HL-60 (cell line): ENCODE data around the gene NUDC.

Source experiments
- POLR2AphosphoS5 ChIP-seq: IDR thresholded peaks from 2 replicates; pipeline ENCODE4 v1.6.1; 2012; ENCODE audit warnings: low read depth
- REST ChIP-seq: IDR thresholded peaks from 2 replicates; pipeline ENCODE4 v1.6.1; 2012; ENCODE audit warnings: low read depth; ENCODE audit not compliant: insufficient replicate concordance
- TF ChIP-seq, protein P1 (sequence below): IDR thresholded peaks from one replicate; pipeline ENCODE4 v1.5.1; 2011; ENCODE audit warnings: low read length, control low read depth, inconsistent platforms; ENCODE audit not compliant: insufficient read depth

- TF ChIP-seq POLR2AphosphoS5 (peak; percentile 90), REST (peak; percentile 73)
- TF ChIP-seq, protein P1, sequence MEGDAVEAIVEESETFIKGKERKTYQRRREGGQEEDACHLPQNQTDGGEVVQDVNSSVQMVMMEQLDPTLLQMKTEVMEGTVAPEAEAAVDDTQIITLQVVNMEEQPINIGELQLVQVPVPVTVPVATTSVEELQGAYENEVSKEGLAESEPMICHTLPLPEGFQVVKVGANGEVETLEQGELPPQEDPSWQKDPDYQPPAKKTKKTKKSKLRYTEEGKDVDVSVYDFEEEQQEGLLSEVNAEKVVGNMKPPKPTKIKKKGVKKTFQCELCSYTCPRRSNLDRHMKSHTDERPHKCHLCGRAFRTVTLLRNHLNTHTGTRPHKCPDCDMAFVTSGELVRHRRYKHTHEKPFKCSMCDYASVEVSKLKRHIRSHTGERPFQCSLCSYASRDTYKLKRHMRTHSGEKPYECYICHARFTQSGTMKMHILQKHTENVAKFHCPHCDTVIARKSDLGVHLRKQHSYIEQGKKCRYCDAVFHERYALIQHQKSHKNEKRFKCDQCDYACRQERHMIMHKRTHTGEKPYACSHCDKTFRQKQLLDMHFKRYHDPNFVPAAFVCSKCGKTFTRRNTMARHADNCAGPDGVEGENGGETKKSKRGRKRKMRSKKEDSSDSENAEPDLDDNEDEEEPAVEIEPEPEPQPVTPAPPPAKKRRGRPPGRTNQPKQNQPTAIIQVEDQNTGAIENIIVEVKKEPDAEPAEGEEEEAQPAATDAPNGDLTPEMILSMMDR: no peak
Observed at GRCh38 chr1:26900001-26900814, 21.3 kb upstream of the NUDC start, which contains the start of gene GPATCH3.
